Erythroblast (primary cell): ENCODE data around the gene ZNF865.

ENCODE experiments used
- GATA1 ChIP-seq: IDR thresholded peaks from 2 replicates; pipeline ENCODE4 v1.6.1; 2011; ENCODE audit warnings: low read depth, mild to moderate bottlenecking, control low read depth, low read length, moderate library complexity
- POLR2A ChIP-seq: IDR thresholded peaks from 2 replicates; pipeline ENCODE4 v1.6.1; 2011; ENCODE audit warnings: mild to moderate bottlenecking, low read length

- no peak for TF ChIP-seq POLR2A
- TF ChIP-seq GATA1, result no peak
These were observed 40.0 kb downstream of the ZNF865 start for GRCh38 chr19:55645512-55645881.
